TTC549 (cell line): ENCODE results near the gene AOX1.
"Not testable (repeated sequence)": the region's sequence is repeated elsewhere in the genome, so short reads cannot be mapped to it uniquely, and the experiment has no call there.

Experiments
- FAIRE-seq: peaks from 2 replicates; lab custom pipeline; 2012; peaks lifted over from hg19 to GRCh38; lab: Jason Lieb, UNC

AOX1 gene

DNA sequence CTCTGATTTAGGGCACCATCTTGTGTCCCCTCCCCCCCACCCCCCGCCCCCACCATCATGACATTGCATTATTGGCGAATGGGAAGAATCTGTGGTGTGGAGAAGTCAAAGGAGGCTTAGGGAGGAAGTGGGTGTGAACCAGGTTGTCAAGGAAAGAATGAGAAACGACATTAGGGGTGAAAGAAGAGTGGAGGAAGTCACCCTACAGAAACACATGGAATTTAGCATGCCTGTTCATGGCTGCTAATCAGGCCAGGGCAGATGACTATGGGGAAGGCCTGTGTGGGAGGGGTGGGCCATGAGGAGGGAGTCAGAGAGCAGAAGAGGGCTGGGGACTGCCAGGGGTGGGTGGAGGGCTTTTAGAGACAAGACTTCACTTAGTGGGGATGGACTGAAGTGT is 81.6 kb downstream of the AOX1 start:
- no peak for FAIRE-seq

DNA sequence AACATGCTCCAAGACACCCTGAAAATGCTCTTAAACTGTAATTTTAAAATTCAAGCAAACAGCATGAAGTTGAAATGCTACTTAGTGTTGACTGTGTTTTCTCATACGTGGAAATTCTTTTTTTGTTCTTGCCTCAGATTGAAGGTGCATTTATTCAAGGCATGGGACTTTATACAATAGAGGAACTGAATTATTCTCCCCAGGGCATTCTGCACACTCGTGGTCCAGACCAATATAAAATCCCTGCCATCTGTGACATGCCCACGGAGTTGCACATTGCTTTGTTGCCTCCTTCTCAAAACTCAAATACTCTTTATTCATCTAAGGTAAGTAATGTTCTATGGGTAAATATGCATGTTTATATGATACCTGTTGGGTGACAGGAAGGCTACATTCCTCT is 82.7 kb downstream of the AOX1 start:
- FAIRE-seq: no peak

DNA sequence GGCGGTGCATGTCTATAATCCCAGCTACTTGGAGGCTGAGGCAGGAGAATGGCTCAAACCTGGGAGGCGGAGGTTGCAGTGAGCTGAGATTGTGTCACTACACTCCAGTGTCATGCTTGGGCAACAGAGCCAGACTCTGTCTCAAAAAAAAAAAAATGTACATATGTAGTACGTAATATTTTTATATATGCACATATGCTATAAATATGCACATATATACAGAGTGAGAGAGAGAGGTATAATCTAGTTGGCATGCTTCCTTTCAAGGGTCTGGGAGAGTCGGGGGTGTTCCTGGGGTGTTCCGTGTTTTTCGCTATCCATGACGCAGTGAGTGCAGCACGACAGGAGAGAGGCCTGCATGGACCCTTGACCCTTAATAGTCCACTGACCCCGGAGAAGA is 83.5 kb downstream of the AOX1 start:
- FAIRE-seq: no peak

DNA sequence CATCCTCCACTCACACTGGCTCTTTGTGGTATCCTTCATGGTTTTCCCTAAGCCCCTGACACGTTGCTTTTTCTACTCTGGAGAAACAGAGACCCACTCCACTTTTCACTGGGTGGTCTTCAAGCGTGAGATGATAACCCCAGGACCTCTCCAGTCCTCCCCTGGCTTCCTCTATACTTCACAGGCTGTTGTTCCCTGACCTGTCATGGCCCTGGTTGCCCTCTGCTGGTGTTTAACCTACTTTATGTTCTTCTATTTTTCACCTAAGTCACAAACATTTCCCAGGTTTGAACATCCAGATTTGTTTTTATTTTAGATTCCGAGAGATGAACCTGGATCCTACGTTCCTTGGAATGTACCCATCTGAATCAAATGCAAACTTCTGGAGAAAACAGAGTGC is 84.5 kb downstream of the AOX1 start:
- FAIRE-seq: no peak

- no peak for FAIRE-seq
Observed at GRCh38 chr2:200670751-200671150, 84.9 kb downstream of the AOX1 start.

GRCh38 chr2:200673191-200673590 is 87.4 kb downstream of the AOX1 start:
- FAIRE-seq: no peak

DNA sequence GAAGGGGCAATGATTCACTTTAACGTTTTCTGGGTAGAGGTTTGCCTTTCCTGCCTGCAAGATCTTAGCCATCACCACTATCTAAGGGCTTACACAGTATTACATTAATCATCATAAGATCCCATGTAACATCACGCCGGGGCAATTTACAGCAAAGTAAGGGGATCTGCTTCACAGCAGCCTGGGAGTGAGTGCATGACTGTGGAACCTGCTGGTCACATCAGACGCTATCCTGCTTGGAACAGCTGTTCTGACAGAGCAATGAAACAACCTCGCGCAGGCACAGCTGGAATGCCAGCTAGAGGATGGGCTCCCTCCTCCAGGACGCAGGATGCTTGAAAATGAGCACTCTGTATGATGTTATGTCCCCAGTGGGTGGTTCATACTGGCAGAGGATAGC is 89.0 kb downstream of the AOX1 start:
- FAIRE-seq: no peak

DNA sequence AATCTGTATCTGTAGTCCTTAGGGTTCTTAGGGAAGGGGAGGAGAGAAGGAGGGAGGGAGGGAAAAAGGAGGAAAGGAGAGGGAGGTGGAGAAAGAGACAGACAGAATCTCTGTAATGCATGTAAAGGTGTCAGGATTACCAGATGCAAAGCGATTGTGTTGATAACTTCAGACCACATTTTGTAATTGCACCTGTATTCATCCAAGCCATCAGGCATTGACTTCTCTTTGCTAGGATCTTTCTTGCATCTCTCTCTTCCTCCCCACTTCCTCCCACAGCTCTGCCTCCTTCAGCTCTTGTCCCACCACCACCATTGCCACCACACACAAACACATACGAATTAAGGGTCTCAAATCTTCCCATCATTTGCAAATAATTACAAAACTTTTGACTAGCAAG is 91.4 kb downstream of the AOX1 start:
- no peak for FAIRE-seq

DNA sequence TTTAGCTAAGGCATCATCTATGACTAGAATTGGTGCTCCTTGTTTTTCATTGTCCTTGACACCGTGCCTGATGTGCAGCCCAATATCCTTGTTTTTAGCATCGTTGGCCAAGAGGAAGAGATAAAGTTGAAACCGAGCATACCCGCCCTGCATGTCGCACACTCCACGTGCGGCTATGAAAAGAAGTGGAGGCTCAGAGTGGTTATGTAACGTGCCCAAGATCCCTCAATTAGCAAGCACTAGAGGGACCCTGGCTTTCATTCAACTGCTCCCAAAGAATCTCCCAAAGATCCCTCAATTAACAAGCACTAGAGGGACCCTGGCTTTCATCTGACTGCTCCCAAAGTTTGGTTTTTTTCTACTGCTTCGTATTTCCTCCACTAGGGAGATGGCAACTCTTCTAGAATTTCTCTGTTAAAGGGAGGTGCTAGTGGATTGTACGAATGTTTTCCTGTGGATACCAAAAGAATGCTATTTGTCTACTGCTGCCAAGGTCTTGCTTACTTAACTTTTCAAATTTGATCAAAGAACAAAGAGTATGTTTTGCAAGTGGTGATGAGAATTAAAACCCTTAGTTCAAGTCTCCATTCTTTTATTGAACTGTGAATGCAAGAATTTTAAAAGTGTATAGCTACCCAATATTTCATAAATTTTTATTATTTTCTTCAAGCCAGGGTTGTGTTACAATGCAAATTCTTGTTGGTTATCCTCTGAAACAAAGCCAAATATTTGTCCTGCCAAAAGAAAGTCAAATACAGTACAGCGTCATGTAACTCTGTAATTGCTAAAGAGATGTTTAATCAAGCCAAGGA is 92.1 kb downstream of the AOX1 start:
- FAIRE-seq: no peak

DNA sequence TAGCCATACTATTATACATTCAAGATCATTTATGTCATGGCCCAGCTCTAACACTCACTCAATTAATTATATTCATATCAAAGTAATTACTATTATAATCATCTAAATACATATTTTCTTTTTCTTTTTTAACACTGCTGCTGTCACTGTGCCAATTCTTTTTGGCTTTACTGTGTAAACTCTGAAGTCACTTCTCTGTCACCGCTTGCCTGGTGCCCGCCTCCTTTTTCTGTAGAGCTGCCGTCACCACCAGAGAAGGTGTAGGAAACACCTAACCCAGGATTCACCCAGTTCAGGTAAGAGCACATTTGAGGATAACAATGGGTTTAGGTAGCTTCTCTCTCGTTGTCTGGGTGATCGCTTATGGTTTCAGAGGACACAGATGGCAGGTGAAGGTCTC is 93.3 kb downstream of the AOX1 start:
- no peak for FAIRE-seq

DNA sequence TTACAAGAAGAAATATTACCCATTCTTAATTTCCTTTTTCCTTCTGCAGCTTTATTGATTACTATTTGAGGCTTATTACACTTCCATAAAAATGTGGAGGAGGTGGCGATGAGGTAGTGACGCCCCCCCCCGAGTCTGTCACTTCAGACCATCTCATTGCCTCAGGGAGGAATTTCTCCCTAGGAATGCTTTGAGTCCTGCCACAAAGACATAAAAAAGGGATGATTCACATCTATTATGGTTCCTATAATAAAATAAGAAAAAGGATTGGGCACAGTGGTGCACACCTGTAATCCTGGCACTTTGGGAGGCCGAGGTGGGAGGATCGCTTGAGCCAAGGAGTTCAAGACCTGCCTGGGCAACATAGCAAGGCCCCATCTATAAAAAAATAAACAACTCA is 93.7 kb downstream of the AOX1 start:
- FAIRE-seq: no peak

GRCh38 chr2:200681697-200682096 is 95.9 kb downstream of the AOX1 start:
- no peak for FAIRE-seq

- FAIRE-seq: not testable (repeated sequence)
Observed at GRCh38 chr2:200682407-200682806, 96.6 kb downstream of the AOX1 start.

DNA sequence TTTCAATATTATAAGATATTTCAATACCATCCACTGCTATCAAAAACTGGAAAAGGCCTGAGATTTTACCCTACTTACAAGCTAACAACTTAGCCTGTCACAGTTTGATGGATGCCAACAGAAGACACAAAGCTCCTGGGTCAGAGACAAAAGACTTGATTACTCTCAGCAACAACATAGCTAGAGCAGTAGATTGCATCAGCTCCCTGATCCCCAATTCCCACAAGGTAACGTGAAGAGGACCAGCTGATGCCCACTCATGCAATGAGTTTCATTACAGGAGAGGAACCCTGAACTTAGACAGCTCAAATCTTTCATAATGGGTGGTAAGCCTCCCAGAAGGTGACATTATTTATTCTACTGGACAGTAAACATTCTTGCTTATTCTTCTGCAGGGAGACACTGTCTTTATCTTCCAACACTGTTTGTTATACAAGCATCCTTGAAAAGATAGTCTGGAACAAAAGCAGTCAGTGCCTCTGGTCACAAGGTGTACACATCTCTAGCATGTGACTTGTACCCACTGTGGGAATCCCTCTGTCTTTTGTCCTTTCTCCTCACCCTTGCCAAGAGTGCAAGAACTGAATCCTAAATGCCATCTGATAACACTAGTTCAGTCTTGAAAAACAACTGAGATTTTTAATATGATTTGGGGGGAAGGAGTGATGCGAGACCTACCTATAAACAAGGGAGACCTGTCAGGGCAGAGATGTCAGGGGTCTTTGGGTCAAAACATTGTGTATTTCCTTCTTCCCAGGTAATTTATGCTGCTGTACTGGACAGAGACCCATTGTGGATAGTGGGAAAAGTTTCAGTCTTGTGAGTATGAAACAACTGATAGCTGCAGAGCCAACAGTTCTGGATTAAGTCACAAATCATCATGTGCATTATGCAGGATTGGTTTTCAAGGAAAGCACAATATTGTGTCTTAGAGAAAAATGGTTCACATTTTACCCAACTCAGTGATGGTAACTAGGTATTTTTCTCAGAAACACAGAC is 102.4 kb downstream of the AOX1 start:
- no peak for FAIRE-seq

GRCh38 chr2:200689115-200689514 is 103.3 kb downstream of the AOX1 start:
- FAIRE-seq: no peak

DNA sequence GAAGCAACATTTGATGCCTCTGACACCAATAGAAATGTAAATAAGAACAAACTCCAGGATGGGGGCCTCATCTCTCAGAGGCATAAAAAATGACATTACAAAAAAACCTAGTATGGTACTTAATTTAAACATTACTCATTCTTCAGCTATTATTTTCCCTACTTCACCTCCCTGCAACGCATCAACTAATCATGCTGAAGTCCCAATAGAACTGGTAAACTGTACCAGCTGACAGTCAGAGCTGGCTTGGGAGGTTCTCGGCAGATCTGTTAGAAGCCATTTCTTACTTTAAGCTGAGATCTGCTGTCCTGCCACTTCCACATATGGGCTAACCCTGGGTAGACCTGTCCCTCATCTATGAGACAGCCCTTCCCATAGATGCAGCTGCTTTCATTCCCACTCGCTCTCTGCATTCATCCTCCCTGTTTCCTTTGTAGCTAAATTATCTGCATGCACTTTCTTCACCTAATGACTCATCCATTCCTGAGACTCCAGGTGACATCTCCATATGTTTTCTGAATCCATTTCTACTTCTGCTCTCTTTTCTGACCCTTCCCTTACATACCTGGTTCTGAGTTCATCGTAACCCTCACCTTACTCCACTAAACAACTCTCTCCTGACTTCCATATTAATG is 108.1 kb downstream of the AOX1 start:
- no peak for FAIRE-seq

DNA sequence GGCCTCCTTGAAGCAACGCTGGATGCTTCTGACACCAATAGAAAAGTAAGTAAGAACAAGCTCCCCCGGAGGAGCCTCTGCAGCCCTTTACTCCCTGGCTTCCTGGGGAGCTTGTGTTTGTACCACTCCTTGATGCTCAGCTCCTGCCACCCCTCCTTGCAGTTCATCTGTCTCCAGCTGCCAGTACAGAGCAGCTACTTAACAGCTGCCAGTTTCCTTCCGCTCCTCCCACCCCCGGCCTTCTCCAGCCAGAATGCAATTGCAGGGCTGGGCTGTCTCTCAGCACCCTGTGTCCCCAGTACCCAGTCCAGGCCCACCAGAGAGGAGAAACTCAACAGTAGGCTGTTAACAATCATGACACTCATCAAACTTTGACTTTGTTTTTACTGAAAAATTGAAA is 109.4 kb downstream of the AOX1 start:
- no peak for FAIRE-seq

DNA sequence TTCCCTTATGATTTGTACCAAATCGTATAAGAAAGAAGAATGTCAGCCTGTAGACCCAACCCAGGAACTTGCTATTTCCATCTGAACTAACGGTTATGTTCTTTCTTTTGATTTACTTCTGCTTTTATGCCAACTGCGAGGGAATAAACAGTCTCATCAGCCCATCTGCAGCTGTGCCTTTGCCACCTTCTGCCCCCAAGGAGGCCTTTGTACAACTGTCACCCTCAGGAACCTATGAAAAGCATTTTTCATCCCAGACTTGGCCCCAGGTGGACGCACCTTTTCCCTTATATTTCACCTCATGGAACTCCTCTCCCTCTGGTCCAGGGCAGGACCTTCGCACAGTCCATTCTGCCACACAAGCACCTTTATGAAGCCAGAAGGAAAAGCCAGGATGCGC is 109.8 kb downstream of the AOX1 start:
- no peak for FAIRE-seq

- no peak for FAIRE-seq
Observed at GRCh38 chr2:200698217-200698616, 112.4 kb downstream of the AOX1 start.

DNA sequence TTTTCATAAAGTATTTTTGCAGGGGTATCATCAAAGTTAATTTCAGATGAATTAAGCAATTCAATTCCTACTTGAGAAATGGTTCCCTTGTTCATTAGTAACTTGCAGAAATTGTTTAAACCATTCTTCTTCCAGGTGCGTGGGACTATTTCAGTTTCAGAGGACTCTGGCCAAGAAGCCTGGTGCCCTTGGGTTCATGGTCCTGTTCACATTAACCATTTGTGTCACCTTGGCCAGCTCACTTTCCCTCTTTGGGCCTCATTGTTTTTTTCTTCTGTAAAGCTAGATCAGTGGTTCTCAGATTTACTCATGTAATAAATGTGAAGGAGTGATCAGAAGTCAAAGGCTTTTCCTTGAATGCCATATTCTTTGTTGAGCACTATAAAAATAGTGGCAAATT is 113.5 kb downstream of the AOX1 start:
- no peak for FAIRE-seq

GRCh38 chr2:200700856-200701255 is 115.0 kb downstream of the AOX1 start:
- FAIRE-seq: no peak

GRCh38 chr2:200702044-200702443 is 116.2 kb downstream of the AOX1 start:
- FAIRE-seq: no peak

- FAIRE-seq: no peak
Observed at GRCh38 chr2:200702646-200703118, 116.9 kb downstream of the AOX1 start.
